RPMI7951 (cell line): ENCODE results near the gene FHL1. TPM values are rescaled to one million over a fixed set of nuclear protein-coding genes. Genes with fewer than 3 reads are reported as not detected.

Experiments
- DNase-seq: peaks from one replicate; pipeline ENCODE4 v3.0.0-alpha.2; 2012; ENCODE audit warnings: low read depth
- total RNA-seq: library from RNA; depleted of rRNA; stranded (reverse); fragments of >200 nt; shearing (Covaris generic); gene quantifications from 2 replicates; pipeline ENCODE4 v1.2.3, GENCODE V29; 2014

FHL1 gene
- total RNA-seq, 1 experiment from 2014 or later, result 69.2 TPM

- peak; percentile 66 for DNase-seq
Observed at GRCh38 chrX:136185401-136186022, 38.2 kb downstream of the FHL1 start.

DNA sequence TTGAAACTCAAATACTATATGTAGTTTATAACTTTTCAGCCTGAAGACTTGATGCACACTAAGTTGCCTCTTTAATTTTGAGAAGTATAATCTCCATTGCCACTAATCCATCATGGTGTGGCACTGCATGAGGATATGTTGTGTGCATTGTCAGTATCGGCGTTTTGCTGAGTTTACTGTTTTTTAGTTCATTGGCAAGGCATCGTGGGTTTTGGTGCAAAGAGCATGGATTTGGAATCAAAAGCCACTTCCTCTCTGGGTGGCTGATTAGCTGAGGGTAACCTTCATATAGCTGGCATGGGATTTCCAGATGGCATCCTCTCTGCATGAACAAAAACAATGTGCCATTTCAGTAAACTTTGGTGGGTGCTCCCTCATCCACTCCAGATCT lies 38.7 kb downstream of the FHL1 start:
- no peak for DNase-seq

GRCh38 chrX:136189222-136189621 lies 41.9 kb downstream of the FHL1 start:
- no peak for DNase-seq

- DNase-seq, result no peak
Observed at GRCh38 chrX:136190038-136190713, 42.8 kb downstream of the FHL1 start.

GRCh38 chrX:136191171-136191570 lies 43.8 kb downstream of the FHL1 start:
- peak; percentile 35 for DNase-seq

DNA sequence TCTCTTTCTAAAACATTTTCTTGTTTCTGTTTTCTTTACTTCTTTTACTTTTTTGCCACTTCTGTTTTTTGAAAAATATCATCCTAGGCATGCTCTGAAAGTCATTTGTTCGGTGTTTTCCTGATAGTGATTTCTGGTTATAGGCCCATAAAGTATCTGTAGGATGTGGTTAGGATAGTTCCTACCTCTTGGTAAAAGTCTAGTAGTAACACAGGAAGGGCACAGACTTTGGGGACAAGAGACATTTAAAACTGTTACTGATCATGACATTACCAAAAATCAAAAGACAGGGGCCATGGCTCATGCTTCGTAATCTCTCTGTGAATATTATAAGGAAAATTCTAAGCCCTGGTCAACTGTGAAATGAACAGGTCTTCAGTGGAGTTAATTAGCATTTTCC lies 44.8 kb downstream of the FHL1 start:
- no peak for DNase-seq

DNA sequence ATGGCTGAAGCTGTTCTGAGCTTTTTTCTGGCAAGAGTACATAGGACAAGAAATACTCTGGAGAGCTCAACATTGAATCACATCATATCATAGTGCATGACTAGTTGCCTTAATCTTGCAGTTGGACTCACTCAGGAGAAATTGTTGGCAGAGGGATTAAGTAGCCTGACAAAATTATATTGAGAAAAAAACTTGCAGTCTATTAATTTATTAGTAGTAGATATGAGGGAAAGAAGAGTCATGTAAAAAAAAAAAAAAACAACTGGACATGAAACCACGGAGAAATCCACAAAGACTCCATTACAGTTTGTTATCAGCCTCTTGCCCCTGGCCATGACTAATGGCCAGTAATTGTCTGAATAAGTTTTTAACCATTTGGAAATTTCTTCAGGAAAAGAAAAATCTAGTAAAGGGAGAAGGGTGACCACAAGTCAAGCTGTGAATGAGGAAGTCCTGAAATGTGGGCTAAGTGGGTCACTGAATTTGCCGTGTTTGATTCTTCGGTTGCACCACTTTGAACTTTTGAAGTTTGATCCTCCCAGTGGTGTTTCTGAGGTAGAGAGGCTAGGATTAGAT lies 45.6 kb downstream of the FHL1 start:
- DNase-seq, result peak; percentile 64

DNA sequence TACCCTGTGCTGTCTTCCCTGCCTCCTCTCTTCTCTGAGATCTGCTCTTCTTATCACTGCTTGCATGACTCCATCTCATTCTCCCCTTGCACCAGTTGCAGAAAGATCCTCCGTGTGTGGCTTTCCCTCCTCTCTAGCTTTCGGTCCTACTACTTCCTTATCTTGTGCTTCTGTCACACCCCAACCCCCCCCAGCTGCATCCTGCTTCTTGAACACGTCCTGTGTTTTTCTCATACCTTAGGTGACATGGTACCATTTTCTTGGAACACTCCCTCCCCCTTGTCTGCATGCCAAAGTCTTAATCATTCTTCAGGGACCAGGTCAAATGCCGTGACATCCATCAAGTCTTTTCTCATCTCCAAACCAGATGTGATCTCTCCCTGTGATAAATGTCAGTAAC lies 46.4 kb downstream of the FHL1 start:
- no peak for DNase-seq

GRCh38 chrX:136194536-136194935 lies 47.2 kb downstream of the FHL1 start:
- DNase-seq, result no peak

DNA sequence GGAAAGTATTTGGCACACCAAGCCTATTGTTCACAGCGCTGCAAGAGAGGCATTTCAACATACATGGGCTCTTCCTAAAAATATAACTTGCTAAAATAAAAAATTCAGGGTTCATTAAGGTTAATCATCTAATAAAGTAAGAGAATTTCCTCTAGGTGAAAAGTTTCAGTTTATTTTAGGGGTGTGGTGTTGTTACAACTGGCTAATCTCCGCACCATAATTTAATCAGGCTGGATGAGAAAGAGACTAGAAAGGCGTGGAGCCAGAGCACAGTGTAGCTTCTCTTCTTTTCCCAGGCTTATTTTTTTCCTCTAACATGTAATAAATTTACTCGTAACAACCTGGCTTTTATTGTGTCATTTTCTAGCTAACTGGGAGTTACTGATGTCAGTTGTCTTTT lies 47.9 kb downstream of the FHL1 start:
- DNase-seq, result no peak

GRCh38 chrX:136196691-136197155 lies 49.4 kb downstream of the FHL1 start:
- DNase-seq, result no peak

DNA sequence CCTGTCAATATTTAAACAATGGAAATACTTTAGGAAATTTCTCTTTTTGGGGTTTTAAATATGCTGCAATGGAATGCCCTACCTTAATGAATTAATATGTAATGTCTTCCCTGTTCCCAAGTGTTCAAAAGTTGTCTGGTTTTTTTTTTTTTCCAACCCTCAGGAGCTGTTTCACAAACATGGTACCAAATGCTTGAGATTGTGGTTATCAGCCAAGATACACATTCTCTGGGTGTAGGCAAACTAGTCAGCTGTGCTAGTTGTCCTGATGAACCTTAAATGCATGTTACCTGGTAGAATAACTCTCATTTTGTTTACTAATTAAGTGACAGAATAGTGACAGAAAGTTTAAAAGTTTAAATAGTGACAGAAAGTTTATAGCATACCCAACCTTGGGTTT lies 50.7 kb downstream of the FHL1 start:
- no peak for DNase-seq

DNA sequence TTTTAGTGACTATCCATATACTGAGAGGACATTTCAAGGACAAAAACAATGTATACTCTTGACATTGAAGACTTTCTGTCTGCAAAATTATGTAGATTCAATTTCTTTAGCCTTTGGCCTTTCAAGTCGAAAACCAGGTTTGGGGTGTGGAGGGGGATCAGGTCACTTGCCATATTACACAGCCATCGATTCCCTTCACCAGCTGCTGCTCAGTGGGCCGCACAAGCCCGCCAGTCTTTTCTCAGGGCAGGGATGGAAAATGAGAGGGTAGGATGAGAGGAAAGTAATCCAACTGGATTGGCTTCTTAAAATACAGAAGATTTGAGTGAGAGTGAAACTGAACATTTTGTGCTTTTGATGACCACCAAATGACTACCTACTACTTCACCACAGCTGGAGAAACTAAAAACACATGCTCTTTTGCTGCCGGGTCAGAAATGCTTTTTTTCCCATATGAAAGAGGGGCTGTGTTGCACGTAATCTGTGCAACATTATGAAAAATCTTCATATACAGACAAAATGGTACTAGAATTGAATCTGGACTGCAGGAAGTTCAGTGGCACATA lies 51.4 kb downstream of the FHL1 start:
- no peak for DNase-seq

DNA sequence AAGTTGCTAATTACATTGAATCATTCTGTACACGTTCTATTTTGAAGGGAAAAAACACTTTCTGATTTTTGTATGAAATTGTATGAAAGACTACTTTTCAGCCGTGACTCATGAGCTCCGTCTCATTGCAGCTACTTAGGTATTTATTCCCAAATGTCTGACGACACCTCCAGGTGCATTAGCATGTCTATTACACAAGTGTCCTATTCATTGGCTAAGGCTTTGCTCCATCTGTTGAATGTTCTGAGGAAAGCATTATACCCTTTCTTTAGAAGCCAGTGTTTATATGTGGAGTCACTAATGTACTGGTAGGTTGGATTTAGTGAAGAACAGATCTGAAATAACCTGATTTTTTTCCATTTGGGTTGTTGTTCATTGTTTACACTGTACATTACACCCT lies 52.0 kb downstream of the FHL1 start:
- DNase-seq, result no peak

GRCh38 chrX:136200466-136200865 lies 53.1 kb downstream of the FHL1 start:
- peak; percentile 28 for DNase-seq

DNA sequence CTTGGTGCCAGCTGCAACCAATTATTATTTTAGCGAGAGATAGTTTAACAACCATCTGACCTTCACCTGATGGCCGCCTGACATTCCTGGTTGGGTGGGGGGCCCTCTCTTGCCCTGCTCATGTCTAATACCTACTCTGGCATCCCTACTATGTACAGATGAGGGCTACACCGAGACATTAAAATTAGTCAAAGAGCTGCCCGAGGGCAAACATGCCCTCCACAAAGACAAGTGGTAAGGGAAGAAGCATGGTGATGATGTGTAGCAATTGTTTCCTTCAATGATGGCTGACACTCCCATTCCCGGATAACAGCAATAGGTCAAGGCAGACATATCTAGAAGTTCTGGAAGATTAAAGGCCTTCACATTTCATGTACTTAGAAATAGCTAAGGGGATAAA lies 54.3 kb downstream of the FHL1 start:
- DNase-seq, result no peak

GRCh38 chrX:136202889-136203288 lies 55.6 kb downstream of the FHL1 start:
- no peak for DNase-seq

DNA sequence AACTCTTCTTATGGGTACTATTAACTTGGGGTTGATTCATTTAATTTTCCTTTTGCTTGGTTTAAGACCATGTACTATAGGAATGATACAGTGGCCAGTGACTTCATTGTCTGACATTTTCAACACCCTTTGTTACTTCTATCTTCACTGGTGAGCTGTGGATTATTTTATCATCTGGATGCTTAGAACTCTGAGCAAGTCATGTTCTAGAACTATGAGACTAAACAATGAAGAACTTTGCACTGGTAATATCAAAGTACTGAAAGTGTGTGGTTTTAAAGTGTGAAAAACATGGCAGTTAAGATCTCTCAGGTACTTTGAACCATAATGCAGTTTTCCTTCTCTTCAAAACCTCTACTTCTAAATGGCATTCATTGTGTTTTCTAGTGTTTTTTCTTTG lies 56.1 kb downstream of the FHL1 start:
- no peak for DNase-seq

DNA sequence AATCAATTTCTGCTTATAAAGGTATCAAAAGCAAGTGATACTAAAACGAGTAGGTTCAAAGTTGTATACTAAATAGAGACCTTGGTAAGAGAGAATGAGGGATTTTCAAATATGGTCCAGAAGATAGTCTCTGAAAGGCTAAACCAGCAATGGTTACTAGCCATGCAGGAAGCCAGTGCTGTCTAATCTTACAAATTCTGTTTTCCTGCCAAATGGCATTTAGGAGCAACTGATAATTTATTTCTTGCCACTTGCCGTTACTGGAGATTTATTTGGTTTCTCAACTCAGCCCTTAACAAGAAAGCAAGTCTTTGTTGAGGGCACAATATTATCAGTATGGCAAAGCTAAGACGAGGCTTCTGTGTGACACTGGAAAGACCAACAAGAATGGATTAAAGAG lies 56.6 kb downstream of the FHL1 start:
- DNase-seq, result no peak

GRCh38 chrX:136204571-136204970 lies 57.2 kb downstream of the FHL1 start:
- DNase-seq, result peak; percentile 71

GRCh38 chrX:136205882-136206380 lies 58.6 kb downstream of the FHL1 start:
- no peak for DNase-seq

- no peak for DNase-seq
Observed at GRCh38 chrX:136206916-136207315, 59.6 kb downstream of the FHL1 start.

GRCh38 chrX:136207546-136207945 lies 60.2 kb downstream of the FHL1 start:
- no peak for DNase-seq
